22Rv1 (cell line): ENCODE measurements around the gene SLC13A2.

Experiments
- H3K27ac ChIP-seq: fragments of 450-650 bp; 2 replicates; pipeline ENCODE4 v1.5.1; 2017
- ZFX ChIP-seq: fragments of 450-650 bp; IDR thresholded peaks from 2 replicates; pipeline ENCODE4 v1.6.1; 2017; ENCODE audit warnings: antibody characterized with exemption, borderline replicate concordance
- TF ChIP-seq, protein P1 (sequence below): fragments of 450-650 bp; IDR thresholded peaks from 2 replicates; pipeline ENCODE4 v1.5.1; 2017; ENCODE audit warnings: mild to moderate bottlenecking

The SLC13A2 gene

DNA sequence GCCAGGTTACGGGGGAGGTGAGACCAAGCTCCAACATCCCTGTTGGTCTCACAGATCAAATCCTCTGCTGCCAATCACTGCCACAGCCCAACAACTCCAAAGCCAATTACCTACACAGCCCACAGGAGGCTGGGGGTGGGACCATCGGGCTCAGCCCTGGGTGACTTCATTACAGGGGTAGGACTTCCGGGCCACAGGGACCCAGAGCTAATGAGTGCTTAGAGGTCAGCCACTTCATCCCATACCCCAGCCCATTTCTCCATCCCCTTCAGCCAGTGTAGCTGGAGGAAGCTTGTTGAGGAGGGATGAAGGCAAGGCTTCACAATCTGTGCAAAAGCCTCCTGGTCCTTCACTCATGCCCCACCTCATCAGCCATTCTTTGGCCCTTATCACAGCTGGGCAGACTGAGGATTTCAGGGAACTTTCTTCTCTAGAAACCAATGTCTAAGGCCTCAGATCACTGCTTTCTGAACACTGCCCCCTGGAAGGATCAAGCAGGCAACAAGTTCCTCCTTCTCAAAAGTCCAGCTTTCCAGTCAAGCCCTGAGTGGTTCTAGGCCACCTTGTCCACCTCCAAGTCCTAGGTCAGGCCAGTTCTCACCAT is 38.5 kb downstream of the SLC13A2 start:
- TF ChIP-seq ZFX = no peak
- TF ChIP-seq, protein P1, sequence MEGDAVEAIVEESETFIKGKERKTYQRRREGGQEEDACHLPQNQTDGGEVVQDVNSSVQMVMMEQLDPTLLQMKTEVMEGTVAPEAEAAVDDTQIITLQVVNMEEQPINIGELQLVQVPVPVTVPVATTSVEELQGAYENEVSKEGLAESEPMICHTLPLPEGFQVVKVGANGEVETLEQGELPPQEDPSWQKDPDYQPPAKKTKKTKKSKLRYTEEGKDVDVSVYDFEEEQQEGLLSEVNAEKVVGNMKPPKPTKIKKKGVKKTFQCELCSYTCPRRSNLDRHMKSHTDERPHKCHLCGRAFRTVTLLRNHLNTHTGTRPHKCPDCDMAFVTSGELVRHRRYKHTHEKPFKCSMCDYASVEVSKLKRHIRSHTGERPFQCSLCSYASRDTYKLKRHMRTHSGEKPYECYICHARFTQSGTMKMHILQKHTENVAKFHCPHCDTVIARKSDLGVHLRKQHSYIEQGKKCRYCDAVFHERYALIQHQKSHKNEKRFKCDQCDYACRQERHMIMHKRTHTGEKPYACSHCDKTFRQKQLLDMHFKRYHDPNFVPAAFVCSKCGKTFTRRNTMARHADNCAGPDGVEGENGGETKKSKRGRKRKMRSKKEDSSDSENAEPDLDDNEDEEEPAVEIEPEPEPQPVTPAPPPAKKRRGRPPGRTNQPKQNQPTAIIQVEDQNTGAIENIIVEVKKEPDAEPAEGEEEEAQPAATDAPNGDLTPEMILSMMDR = no peak
- no peak overlapping the region for H3K27ac ChIP-seq

GRCh38 chr17:28513476-28513875 is 40.0 kb downstream of the SLC13A2 start:
- TF ChIP-seq ZFX = no peak
- TF ChIP-seq, protein P1 = no peak
- H3K27ac ChIP-seq = no peak overlapping the region

GRCh38 chr17:28514561-28515002 is 41.1 kb downstream of the SLC13A2 start:
- TF ChIP-seq, protein P1 = no peak
- TF ChIP-seq ZFX = no peak

GRCh38 chr17:28515518-28515917 is 42.1 kb downstream of the SLC13A2 start:
- TF ChIP-seq, protein P1 = no peak
- no peak for TF ChIP-seq ZFX
- H3K27ac ChIP-seq = no peak overlapping the region

More at GRCh38 chr17:28514561-28515002, 41.1 kb downstream of the SLC13A2 start:
- H3K27ac ChIP-seq = no peak overlapping the region

GRCh38 chr17:28518132-28518531 is 44.7 kb downstream of the SLC13A2 start:
- TF ChIP-seq ZFX = no peak
- TF ChIP-seq, protein P1 = no peak
- H3K27ac ChIP-seq = no peak overlapping the region

- H3K27ac ChIP-seq = no peak overlapping the region
- TF ChIP-seq ZFX = no peak
- TF ChIP-seq, protein P1 = no peak
These were observed 45.1 kb downstream of the SLC13A2 start for GRCh38 chr17:28518578-28518977.

DNA sequence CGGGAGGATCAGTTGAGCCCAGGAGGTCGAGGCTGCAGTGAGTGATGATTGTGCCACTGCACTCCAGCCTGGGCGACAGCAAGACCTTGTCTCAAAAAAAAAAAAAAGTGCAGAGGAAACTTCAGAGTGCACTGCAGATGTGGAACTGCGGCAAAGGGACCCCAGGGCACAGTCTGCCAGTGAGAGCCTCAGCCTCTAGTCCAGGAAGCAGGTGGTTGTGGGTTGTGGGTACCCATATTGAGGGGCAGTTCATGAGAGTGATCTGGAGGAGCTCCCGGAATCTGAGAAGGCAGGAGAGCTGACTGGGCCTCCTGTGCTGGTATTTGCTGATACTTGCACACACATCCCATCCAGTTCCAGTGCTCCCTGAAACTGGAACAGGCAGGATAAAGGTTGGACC is 45.8 kb downstream of the SLC13A2 start:
- H3K27ac ChIP-seq = no peak overlapping the region
- no peak for TF ChIP-seq ZFX
- TF ChIP-seq, protein P1 = no peak
